Motor neuron (in vitro differentiated cells): ENCODE results near the gene MEIKIN. TPM values are rescaled to one million over a fixed set of nuclear protein-coding genes. Genes with fewer than 3 reads are reported as not detected.

Source experiments
- ATAC-seq, 8 experiments: fragments of 200-7000 bp; cut with Tn5 transposase; replicated peaks in 6 of 8; 2 replicates each; pipeline ENCODE4 v1.8.0; 2021; ENCODE audit warnings: mild to moderate bottlenecking in 8 of 8, moderate library complexity in 8 of 8
- H3K27ac ChIP-seq, 2 donors: fragments of 250-450 bp; sonication (Bioruptor Pico); 2 replicates each; pipeline ENCODE4 v1.9.0; 2021; ENCODE audit warnings: antibody characterized with exemption in 2 of 2, mild to moderate bottlenecking in 2 of 2, moderate library complexity in 1 of 2
- H3K4me1 ChIP-seq, 2 donors: fragments of 250-450 bp; sonication (Bioruptor Pico); replicated peaks in 1 of 2; 2 replicates each; pipeline ENCODE4 v1.6.1; 2021; ENCODE audit warnings: antibody characterized with exemption in 2 of 2, mild to moderate bottlenecking in 2 of 2, moderate library complexity in 1 of 2
- H3K4me3 ChIP-seq, 5 donors: fragments of 250-450 bp; sonication (Bioruptor Pico); 2 replicates each; pipeline ENCODE4 v1.9.0; 2021; ENCODE audit warnings: antibody characterized with exemption in 5 of 5, mild to moderate bottlenecking in 5 of 5, moderate library complexity in 4 of 5
- WGBS, 10 experiments: fragments of 450-650 bp; shearing (Covaris generic); methylation state at CpG; one replicate each; pipeline ENCODE4 v1.0.0; 2022; 5-methylcytosine and 5-hydroxymethylcytosine counted together
- in situ Hi-C, 9 experiments: fragments of 400-800 bp; cut with MboI; loops; one replicate each; pipeline ENCODE4 v1.15.0; 2021; ENCODE audit warnings: low sequenced_read_pairs in 9 of 9, low pct_unique_long_range_greater_than_20kb in 2 of 9; ENCODE audit not compliant: unreplicated experiment in 9 of 9
- total RNA-seq, 8 experiments: library from RNA; unstranded; fragments of 300-600 nt; gene quantifications; 2 replicates each; pipeline versions ENCODE4 v1.2.3 to v1.2.4, GENCODE V29; 2022

Gene MEIKIN
- total RNA-seq, 8 experiments from 2014 or later = not detected

- Histone ChIP-seq H3K27ac (no peak overlapping the region), H3K4me3 (no peak overlapping the region), H3K4me1 (no peaks in the 10 kb centered on the region)
- in situ Hi-C loops = loop anchor here in 4 of 9 experiments (10.0 to 25.0 kb wide), 2 partner anchors 192 to 200 kb away; partner anchors contain the start of gene ACSL6 (in 3 of the 4)
- WGBS, 10 experiments = 43 to 88% (median 77%) methylated on average over 1 to 4 of the region's 4 CpGs; no CpG with 5 or more reads in 3 of the 10 experiments
- peak in 3 of 8 experiments; percentile 29 to 73 (median 40) for ATAC-seq
These were observed 132.9 kb downstream of the MEIKIN start for GRCh38 chr5:131812371-131813160.

- Histone ChIP-seq H3K4me3 (no peak overlapping the region), H3K4me1 (no peaks in the 10 kb centered on the region), H3K27ac (no peak overlapping the region)
- 0 to 53% (median 18%) methylated on average over 2 to 3 of the region's 3 CpGs; no CpG with 5 or more reads in 1 of the 10 experiments for WGBS, 10 experiments
- in situ Hi-C loops = loop anchor here in 4 of 9 experiments (10.0 to 25.0 kb wide), 2 partner anchors 194 to 202 kb away; partner anchors contain the start of gene ACSL6 (in 3 of the 4)
- peak in 4 of 8 experiments; percentile 31 to 77 (median 46) for ATAC-seq
These were observed 134.8 kb downstream of the MEIKIN start for GRCh38 chr5:131810510-131811249.

GRCh38 chr5:131796793-131797693 lies 148.4 kb downstream of the MEIKIN start, which contains the start of gene FNIP1:
TSS of gene FNIP1 (minus strand) at chr5:131797017. CDS start at chr5:131796921, 96 bp downstream.
- peak within 1 kb of the TSS; percentile 68 to 94 (median 84) for H3K4me3 ChIP-seq
- 0 to 5% (median 0%) methylated on average over 3 to 8 of the region's 79 CpGs; no CpG with 5 or more reads in 4 of the 10 experiments for WGBS, 10 experiments
- peak within 1 kb of the TSS; percentile 86 to 92 for H3K27ac ChIP-seq
- peak; percentile 86 to 95 (median 94) for ATAC-seq
- peaks cover 0 to 18% of the 10 kb centered on the region in 2 donors for H3K4me1 ChIP-seq
- in situ Hi-C loops = no loop called here

- H3K4me3 ChIP-seq = peak overlapping the region; percentile 68 to 94 (median 84)
- H3K27ac ChIP-seq = peak overlapping the region; percentile 86 to 92
- H3K4me1 ChIP-seq = peaks cover 0 to 18% of the 10 kb centered on the region in 2 donors
- 0 to 20% (median 1%) methylated on average over 2 to 20 of the region's 56 CpGs for WGBS, 10 experiments
- peak; percentile 5 to 41 (median 26) for ATAC-seq
- in situ Hi-C loops = no loop called here
These were observed 149.3 kb downstream of the MEIKIN start for GRCh38 chr5:131795879-131796792.

- H3K4me1 ChIP-seq = peaks cover 0 to 18% of the 10 kb centered on the region in 2 donors
- no peak for ATAC-seq
- in situ Hi-C loops = no loop called here
- 16 to 64% (median 51%) methylated on average over 2 to 6 of the region's 6 CpGs; no CpG with 5 or more reads in 1 of the 10 experiments for WGBS, 10 experiments
- H3K4me3 ChIP-seq = peak overlapping the region; percentile 68 to 94 (median 84)
- no peak overlapping the region for H3K27ac ChIP-seq
These were observed 150.2 kb downstream of the MEIKIN start for GRCh38 chr5:131795228-131795627.

- Histone ChIP-seq H3K4me1 (peaks cover 0 to 18% of the 10 kb centered on the region in 2 donors), H3K27ac (no peak overlapping the region), H3K4me3 (peak overlapping the region in 2 of 5 donors; percentile 84 to 94)
- in situ Hi-C loops = no loop called here
- 71 to 100% (median 82%) methylated on average over 1 to 4 of the region's 4 CpGs; no CpG with 5 or more reads in 2 of the 10 experiments for WGBS, 10 experiments
- no peak for ATAC-seq
These were observed 150.9 kb downstream of the MEIKIN start for GRCh38 chr5:131794586-131794985.

GRCh38 chr5:131792896-131793295 lies 152.6 kb downstream of the MEIKIN start:
- Histone ChIP-seq H3K4me3 (no peak overlapping the region), H3K27ac (no peak overlapping the region), H3K4me1 (peaks cover 0 to 15% of the 10 kb centered on the region in 2 donors)
- ATAC-seq = no peak
- in situ Hi-C loops = no loop called here
- WGBS, 10 experiments = 90 to 100% (median 100%) methylated on average over 1 to 2 of the region's 2 CpGs; no CpG with 5 or more reads in 4 of the 10 experiments

GRCh38 chr5:131791866-131792265 lies 153.6 kb downstream of the MEIKIN start:
- Histone ChIP-seq H3K27ac (no peak overlapping the region), H3K4me1 (peaks cover 0 to 14% of the 10 kb centered on the region in 2 donors), H3K4me3 (no peak overlapping the region)
- in situ Hi-C loops = no loop called here
- no peak for ATAC-seq
- WGBS, 10 experiments = 86 to 100% methylated on average over 1 of the region's 6 CpGs; no CpG with 5 or more reads in 8 of the 10 experiments

GRCh38 chr5:131790550-131790949 lies 154.9 kb downstream of the MEIKIN start:
- in situ Hi-C loops = no loop called here

GRCh38 chr5:131789765-131790164 lies 155.7 kb downstream of the MEIKIN start:
- no peak for ATAC-seq
- 56 to 95% (median 90%) methylated on average over 2 to 3 of the region's 3 CpGs; no CpG with 5 or more reads in 1 of the 10 experiments for WGBS, 10 experiments
- H3K4me3 ChIP-seq = no peak overlapping the region
- H3K27ac ChIP-seq = no peak overlapping the region
- in situ Hi-C loops = no loop called here
- H3K4me1 ChIP-seq = peaks cover 0 to 6% of the 10 kb centered on the region in 2 donors

More at GRCh38 chr5:131790550-131790949, 154.9 kb downstream of the MEIKIN start:
- WGBS, 10 experiments = 90 to 100% (median 100%) methylated on average over 1 to 2 of the region's 2 CpGs; no CpG with 5 or more reads in 1 of the 10 experiments
- no peak for ATAC-seq
- Histone ChIP-seq H3K27ac (no peak overlapping the region), H3K4me1 (peaks cover 0 to 12% of the 10 kb centered on the region in 2 donors), H3K4me3 (no peak overlapping the region)

- 64 to 100% (median 88%) methylated on average over 1 to 4 of the region's 4 CpGs; no CpG with 5 or more reads in 1 of the 10 experiments for WGBS, 10 experiments
- Histone ChIP-seq H3K4me3 (no peak overlapping the region), H3K27ac (no peak overlapping the region), H3K4me1 (no peaks in the 10 kb centered on the region)
- in situ Hi-C loops = no loop called here
- no peak for ATAC-seq
These were observed 157.7 kb downstream of the MEIKIN start for GRCh38 chr5:131787736-131788135.
